ENCODE results near the gene LRRC39.

The LRRC39 gene

DNA sequence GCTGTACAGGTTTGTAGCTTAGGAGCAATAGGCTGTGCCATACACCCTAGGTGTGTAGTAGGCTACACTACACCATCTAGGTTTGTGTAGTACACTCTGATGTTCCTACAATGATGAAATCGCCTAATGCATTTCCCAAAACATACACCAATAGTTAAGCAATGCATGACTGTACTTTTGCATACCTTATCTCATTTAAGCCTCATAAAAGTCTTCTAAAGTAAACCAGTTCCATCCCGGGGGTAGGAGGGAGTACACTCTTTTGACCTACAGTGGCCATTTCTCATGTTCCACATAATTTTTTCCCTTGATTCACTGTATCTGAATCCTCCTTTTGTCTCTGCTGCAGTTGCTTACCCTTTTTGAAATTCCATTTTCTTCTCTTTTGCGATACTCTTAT, 32.9 kb downstream of the LRRC39 start:
- DNase-seq, result no peak

GRCh38 chr1:100142343-100142742, 35.7 kb downstream of the LRRC39 start:
- no peak for DNase-seq

- DNase-seq, result no peak
Measured at GRCh38 chr1:100141192-100141591, 36.9 kb downstream of the LRRC39 start.

DNA sequence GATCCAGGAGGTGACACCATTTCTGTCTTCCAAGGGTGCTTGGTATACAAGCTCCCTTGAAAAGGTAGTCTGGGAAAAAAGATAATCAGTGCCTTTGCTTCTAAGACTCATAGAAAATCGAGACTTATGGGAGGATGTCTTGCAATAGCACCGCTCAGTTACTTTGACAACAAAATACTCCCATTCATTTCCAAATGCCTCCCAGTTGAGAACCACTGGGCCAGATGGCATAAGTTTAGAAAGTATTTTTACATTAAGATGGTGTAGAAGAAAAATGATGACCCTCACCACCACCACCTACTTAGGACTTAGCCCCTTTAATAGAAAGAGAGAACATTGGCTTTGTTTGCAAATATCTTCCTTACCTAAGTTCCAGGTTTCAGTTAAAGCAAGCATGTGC, 40.5 kb downstream of the LRRC39 start:
- no peak for DNase-seq

DNA sequence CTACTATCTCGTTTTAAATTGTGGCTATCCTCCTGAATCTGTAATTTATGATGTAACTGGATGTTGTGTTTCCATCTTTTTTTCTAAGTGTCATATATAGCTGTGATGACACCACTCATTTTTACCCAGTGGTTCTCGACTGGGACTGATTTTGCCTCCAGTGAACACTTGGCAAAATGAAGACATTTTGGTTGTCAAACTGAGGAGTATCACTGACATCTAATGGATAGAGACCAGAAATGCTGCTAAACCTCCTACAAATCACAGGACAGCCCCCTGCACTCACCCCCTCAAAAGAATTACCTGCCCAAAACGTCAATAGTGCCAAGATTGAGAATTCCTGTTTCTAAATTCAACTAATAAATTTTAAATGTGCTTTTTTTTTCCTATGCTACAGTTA, 43.2 kb downstream of the LRRC39 start:
- no peak for DNase-seq

DNA sequence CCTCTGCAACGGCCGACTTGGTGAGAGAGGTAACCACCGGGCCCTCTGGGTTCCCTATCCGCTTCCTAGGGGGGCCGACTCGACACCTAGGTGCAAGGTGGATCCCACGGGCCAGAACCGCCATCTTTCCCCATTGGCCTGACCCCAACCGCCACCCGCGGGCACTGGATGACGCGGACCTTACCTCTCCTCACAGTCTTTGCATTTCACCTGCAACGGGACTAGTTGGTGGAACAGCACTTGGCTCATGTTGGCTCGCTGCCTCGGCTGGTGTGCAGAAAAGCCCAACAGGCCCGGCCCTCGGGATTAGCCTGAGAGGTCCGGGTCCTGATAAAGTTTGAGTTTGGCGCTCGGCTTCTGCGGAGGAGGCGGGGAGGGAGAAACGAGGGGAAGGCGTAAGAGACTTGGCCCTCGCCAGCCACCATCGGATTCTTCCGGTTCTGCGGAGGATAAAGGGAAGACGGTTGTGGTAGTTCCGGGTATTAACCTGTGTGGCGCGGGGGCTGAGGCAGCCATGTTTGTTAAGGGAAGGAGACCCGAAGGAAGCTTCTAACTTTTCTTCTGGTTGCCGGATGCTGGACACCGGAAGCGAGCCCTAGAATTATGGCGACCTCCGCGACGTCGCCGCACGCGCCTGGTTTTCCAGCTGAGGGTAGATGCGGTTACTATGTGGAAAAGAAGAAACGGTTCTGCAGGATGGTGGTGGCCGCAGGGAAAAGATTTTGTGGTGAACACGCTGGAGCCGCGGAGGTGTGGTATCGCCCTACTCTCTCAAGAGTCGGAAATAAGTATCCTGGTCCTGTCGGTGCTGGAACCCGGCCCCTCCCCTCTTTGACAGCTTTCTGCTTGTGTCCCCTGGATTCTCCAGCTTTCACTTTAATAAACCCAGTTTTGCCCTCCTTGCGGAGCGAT, 45.2 kb downstream of the LRRC39 start, which contains the start of the genes SASS6 and TRMT13:
SASS6 (minus strand) TSS at position 365 of the 912 bp plus-strand sequence; CDS start at position 249, 116 bp downstream.
TRMT13 (plus strand) TSS at position 598 of the 912 bp plus-strand sequence; CDS start at position 604, 6 bp downstream.
- DNase-seq, result peak; percentile 89

- DNase-seq, result no peak
Measured at GRCh38 chr1:100131623-100132022, 46.4 kb downstream of the LRRC39 start.

DNA sequence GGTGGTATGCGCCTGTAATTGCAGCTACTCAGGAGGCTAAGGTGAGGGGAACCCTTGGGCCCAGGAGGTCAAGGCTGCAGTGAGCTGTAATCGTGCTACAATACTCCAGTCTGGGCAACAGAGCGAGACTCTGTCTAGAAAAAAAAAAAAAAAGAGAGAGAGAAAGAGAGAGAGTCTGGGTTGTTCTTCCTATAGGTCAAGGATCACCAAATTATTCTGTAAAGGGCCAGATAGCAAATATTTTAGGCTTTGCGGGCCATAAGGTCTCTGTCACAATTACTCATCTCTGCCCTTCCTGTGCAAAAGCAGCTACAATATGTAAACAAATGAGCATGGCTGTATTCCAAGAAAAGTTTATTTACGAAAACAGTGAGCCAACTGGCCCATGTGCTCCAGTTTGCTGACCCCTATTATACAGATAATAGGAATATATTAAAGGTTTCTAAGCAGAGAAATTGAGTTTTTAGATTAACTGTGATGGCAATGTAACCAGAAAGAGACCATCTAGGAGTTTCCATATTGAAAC, 47.4 kb downstream of the LRRC39 start:
- DNase-seq, result no peak

DNA sequence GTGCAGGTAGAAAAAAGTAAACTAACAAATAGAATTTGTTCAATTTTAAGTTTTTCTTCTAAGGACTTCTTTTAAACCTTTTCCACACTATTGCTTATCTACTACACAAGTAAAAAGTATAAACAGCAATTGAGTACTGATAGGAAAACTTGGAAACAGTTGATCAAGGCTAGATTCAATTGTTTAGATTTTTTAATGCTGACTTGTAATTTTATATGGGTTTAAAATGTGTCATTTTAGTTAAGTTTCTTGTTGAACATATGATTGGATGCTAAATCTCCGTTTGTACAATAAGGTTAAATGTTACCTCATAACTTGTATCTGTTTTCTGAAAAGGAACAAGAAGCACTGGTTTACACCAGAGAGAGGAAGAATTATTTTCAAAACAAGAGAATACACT, 50.8 kb downstream of the LRRC39 start:
- DNase-seq, result no peak

DNA sequence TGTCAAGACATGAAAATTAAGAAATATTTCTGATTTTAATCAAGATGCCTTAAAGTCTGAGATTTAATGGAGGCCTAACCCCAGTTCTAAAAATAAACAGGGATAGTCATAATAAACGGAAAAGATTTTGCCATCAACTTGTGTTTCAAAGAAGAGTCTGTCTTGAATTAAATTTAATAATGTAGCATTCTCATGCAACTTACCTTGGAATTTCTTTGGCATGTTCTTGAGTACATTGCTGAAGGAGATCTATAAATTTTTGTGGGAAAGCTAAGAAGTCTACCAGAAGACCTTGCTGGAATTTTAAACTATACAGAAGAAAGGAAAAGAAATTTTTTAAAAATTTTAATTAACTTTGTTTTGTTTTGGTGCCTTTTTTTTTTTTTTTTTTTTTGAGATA, 55.9 kb downstream of the LRRC39 start:
- DNase-seq, result no peak

DNA sequence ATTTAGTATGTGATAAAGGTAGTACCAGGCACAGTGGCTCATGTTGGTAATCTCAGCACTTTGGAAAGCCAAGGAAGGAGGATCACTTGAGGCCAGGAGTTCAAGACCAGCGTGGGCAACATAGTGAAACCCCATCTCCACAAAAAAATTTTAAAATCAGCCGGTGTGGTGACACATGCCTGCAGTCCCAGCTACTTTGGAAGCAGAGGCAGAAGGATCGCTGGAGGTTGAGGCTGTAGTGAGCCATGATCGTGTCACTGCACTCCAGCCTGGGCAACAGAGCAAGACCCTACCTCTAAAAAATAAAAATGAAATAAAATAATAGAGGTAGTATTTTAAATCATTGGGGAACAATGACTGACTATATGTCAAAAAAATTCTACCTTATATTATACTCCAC, 62.5 kb downstream of the LRRC39 start:
- no peak for DNase-seq

DNA sequence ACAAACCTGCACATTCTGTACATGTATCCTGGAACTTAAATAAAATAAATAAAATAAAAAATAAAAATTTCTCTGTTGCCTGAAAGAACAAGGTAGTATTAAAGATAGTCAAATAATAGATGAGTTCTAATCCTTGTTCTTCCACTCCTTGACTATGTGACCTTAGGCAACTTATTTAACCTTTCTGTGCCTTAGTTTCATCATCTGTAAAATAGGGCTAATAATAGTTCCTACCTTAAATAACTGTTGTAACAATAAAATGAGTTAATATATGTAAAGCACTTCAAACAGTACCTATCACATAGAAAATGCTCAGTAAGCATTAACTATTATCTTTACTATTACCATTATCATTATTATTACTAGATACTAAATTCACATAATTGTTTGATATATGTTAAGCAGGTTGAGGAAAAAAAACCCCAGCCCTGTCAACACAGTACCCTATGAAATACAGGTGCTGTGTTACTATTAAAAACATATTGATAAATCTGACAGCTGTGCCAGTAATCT, 68.4 kb downstream of the LRRC39 start:
- no peak for DNase-seq

DNA sequence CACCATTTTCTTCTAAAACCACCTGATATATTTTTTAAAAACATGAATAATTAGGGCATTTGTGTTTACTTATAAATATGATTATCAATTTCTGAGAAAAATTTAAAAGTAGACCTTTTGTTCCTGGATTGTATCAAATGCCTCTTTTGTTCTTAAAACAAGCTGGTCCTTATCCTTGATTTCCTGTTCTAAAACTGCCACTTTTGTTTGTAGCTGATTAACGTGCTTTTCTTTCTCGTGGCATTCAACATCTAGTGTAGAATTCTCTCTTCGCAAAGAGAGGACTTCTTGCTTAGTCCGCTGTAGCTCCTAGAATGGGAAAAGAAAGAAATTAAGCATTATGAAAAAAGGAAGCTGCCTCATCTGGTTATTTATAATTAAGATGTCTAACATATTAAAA, 70.4 kb downstream of the LRRC39 start:
- DNase-seq, result no peak

- no peak for DNase-seq
Measured at GRCh38 chr1:100101564-100101963, 76.5 kb downstream of the LRRC39 start.

- no peak for DNase-seq
Measured at GRCh38 chr1:100100202-100100601, 77.9 kb downstream of the LRRC39 start.
